Spleen (tissue), 11 donors: ENCODE measurements around the gene RASEF. TPM values are rescaled to one million over a fixed set of nuclear protein-coding genes. Genes with fewer than 3 reads are reported as not detected.

Source experiments
- DNase-seq: peaks from one replicate; pipeline ENCODE4 v3.0.0-alpha.2; 2020
- H3K27ac ChIP-seq, 8 donors: fragments of 200-600 bp; sonication (generic) in 7 of 8; 1 replicate in 4 of 8; 2 replicates in 4 of 8; pipeline versions ENCODE4 v1.5.0 to v1.8.0; 2016 to 2021; ENCODE audit warnings: inconsistent platforms in 4 of 8, mild to moderate bottlenecking in 4 of 8, moderate library complexity in 1 of 8
- H3K27me3 ChIP-seq, 7 donors: fragments of 200-600 bp; sonication (generic) in 6 of 7; replicated peaks in 1 of 7; 1 replicate in 4 of 7; 2 replicates in 3 of 7; pipeline versions ENCODE4 v1.5.0 to v1.8.0; 2016 to 2021; ENCODE audit warnings: inconsistent platforms in 3 of 7, mild to moderate bottlenecking in 1 of 7
- H3K36me3 ChIP-seq, 6 donors: fragments of 200-600 bp; sonication (generic) in 5 of 6; 1 replicate in 4 of 6; 2 replicates in 2 of 6; pipeline versions ENCODE4 v1.5.0 to v1.8.0; 2016 to 2021; ENCODE audit warnings: inconsistent platforms in 2 of 6
- H3K4me1 ChIP-seq, 6 donors: fragments of 200-600 bp; sonication (generic) in 5 of 6; 1 replicate in 3 of 6; 2 replicates in 3 of 6; pipeline versions ENCODE4 v1.5.0 to v1.8.0; 2016 to 2021; ENCODE audit warnings: inconsistent platforms in 3 of 6
- H3K4me3 ChIP-seq, 8 donors: fragments of 200-600 bp; sonication (generic) in 7 of 8; 1 replicate in 4 of 8; 2 replicates in 4 of 8; pipeline versions ENCODE4 v1.5.0 to v1.8.0; 2016 to 2021; ENCODE audit warnings: inconsistent platforms in 4 of 8, mild to moderate bottlenecking in 4 of 8, moderate library complexity in 2 of 8
- H3K9me3 ChIP-seq, 8 donors: fragments of 200-600 bp; sonication (generic) in 7 of 8; 1 replicate in 4 of 8; 2 replicates in 4 of 8; pipeline versions ENCODE4 v1.5.0 to v1.8.0; 2016 to 2021; ENCODE audit warnings: inconsistent platforms in 4 of 8
- POLR2A ChIP-seq, 3 donors: fragments of 450-650 bp; IDR thresholded peaks; one replicate each; pipeline ENCODE4 v1.5.1; 2017; ENCODE audit warnings: antibody characterized with exemption in 3 of 3, mild to moderate bottlenecking in 1 of 3
- POLR2AphosphoS5 ChIP-seq, 3 donors: sonication (generic); formaldehyde crosslinking; IDR thresholded peaks; one replicate each; pipeline ENCODE4 v1.5.1; 2017; ENCODE audit warnings: antibody characterized with exemption in 3 of 3
- WGBS, 5 donors: extraction: QIAGEN DNeasy Blood & Tissue Kit in 3 of 5; methylation state at CpG; one replicate each; pipeline versions ENCODE4 v1.1.5 to v1.1.7; 2013 to 2018; 5-methylcytosine and 5-hydroxymethylcytosine counted together
- intact Hi-C: fragments of 100-400 bp; cut with DNase I; formaldehyde crosslinking; loops from one replicate; pipeline ENCODE4 v1.15.0; 2023; ENCODE audit warnings: low total_unique reads
- polyA plus RNA-seq, 3 donors: library from polyadenylated mRNA; stranded (reverse); fragments of 200-250 nt; gene quantifications; one replicate each; pipeline ENCODE4 v1.2.1, GENCODE V29; 2013
- total RNA-seq, 7 donors: library from RNA; depleted of rRNA in 3 of 7; stranded (reverse); fragments of >200 nt in 3 of 7; fragmentation: NEBNext Ultra II Directional in 4 of 7; extraction: Animal tissue kit (Norgen Biotek cat#: 25700) in 4 of 7; gene quantifications; one replicate each; pipeline versions ENCODE4 v1.1.0 to v1.2.1, GENCODE V29; 2016 to 2021
- TF ChIP-seq, protein P1 (sequence below), 11 experiments: fragments of 200-600 bp in 7 of 11; fragments of 450-650 bp in 4 of 11; sonication (generic) in 4 of 11; IDR thresholded peaks in 8 of 11; conservative IDR thresholded peaks in 3 of 11; 1 replicate in 7 of 11; 2 replicates in 4 of 11; pipeline versions ENCODE4 v1.4.0 to v1.8.0; 2016 to 2021; ENCODE audit warnings: antibody characterized with exemption in 11 of 11, inconsistent platforms in 4 of 11, mild to moderate bottlenecking in 1 of 11
- donor health status: healthy with polysubstance abuse.
- donor health status: DM: no; HTN: no; CAD: no; lungs with moderate emphysema.
- donor health status: DM: no; HTN: no; CAD: no.
- donor health status: Bipolar disorder and iron deficiency.
- donor health status: healthy.
- donor health status: DM: no; HTN: no; CAD: no.
- donor health status: DM: yes; HTN: yes; CAD: no.

The RASEF gene
- total and polyA plus RNA-seq, 10 donors, result 0.04 to 0.72 (median 0.21) TPM

GRCh38 chr9:83027153-83027891 is 35.6 kb downstream of the RASEF start:
- Histone ChIP-seq H3K9me3 (no peaks in the 10 kb centered on the region), H3K27ac (no peak overlapping the region), H3K4me3 (no peak overlapping the region), H3K27me3 (no peaks in the 10 kb centered on the region), H3K4me1 (no peaks in the 10 kb centered on the region), H3K36me3 (no peaks in the 10 kb centered on the region)
- no peak for TF ChIP-seq POLR2AphosphoS5 (IDR thresholded peaks at IDR 0.05)
- TF ChIP-seq, protein P1, sequence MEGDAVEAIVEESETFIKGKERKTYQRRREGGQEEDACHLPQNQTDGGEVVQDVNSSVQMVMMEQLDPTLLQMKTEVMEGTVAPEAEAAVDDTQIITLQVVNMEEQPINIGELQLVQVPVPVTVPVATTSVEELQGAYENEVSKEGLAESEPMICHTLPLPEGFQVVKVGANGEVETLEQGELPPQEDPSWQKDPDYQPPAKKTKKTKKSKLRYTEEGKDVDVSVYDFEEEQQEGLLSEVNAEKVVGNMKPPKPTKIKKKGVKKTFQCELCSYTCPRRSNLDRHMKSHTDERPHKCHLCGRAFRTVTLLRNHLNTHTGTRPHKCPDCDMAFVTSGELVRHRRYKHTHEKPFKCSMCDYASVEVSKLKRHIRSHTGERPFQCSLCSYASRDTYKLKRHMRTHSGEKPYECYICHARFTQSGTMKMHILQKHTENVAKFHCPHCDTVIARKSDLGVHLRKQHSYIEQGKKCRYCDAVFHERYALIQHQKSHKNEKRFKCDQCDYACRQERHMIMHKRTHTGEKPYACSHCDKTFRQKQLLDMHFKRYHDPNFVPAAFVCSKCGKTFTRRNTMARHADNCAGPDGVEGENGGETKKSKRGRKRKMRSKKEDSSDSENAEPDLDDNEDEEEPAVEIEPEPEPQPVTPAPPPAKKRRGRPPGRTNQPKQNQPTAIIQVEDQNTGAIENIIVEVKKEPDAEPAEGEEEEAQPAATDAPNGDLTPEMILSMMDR (IDR thresholded peaks at IDR 0.05 in 8 of 11, conservative IDR thresholded peaks at IDR 0.05 in 3 of 11), result no peak
- no peak for TF ChIP-seq POLR2A (IDR thresholded peaks at IDR 0.05)
- intact Hi-C loops, result no loop called here
- DNase-seq, result no peak
- WGBS, 5 donors, result 78 to 88% (median 83%) methylated on average over 5 of the region's 5 CpGs

DNA sequence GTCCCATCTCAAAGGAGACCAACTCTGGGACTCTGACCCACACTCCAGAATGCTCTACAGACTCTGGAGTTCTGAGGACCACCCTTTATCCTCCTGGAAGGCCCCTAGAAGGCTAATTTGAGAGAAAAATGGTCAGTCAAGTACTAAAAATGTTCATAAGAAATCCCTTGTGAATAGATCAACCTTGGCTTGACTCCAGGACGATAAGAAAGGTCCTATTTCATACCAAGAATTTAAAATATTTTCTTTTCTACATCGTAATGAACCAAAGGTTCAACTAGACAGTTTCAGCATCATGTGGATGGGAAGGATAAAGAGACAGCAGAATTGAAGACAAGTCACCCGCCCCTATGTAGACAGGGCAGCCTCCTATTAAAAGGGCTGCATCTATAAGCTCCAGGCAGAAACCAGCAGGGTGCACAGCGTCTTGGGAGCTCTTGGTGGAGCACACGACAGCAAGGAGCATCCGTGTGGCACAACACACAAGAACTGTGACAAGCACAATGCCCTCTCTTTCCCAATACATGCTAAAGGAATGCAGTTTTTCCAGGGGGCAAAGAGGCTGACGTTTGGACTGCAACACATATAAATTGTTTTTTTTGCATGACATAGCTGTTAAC is 38.3 kb downstream of the RASEF start:
- H3K27ac ChIP-seq, result no peak overlapping the region
- peaks cover 0 to 1% (median 0%) of the 10 kb centered on the region in 8 donors for H3K9me3 ChIP-seq
- no peak overlapping the region for H3K4me3 ChIP-seq
- TF ChIP-seq POLR2A (IDR thresholded peaks at IDR 0.05), result no peak
- no peak for TF ChIP-seq POLR2AphosphoS5 (IDR thresholded peaks at IDR 0.05)
- TF ChIP-seq, protein P1 (IDR thresholded peaks at IDR 0.05 in 8 of 11, conservative IDR thresholded peaks at IDR 0.05 in 3 of 11), result no peak
- no peak for DNase-seq
- 62 to 76% (median 73%) methylated on average over 7 of the region's 7 CpGs for WGBS, 5 donors
- H3K27me3 ChIP-seq, result no peaks in the 10 kb centered on the region
- no peaks in the 10 kb centered on the region for H3K36me3 ChIP-seq
- intact Hi-C loops, result no loop called here
- no peaks in the 10 kb centered on the region for H3K4me1 ChIP-seq

GRCh38 chr9:83023151-83023550 is 39.8 kb downstream of the RASEF start:
- H3K27ac ChIP-seq, result no peak overlapping the region
- peaks cover 0 to 7% (median 0%) of the 10 kb centered on the region in 8 donors for H3K9me3 ChIP-seq
- H3K4me1 ChIP-seq, result no peaks in the 10 kb centered on the region
- DNase-seq, result no peak
- intact Hi-C loops, result no loop called here
- H3K27me3 ChIP-seq, result no peaks in the 10 kb centered on the region
- H3K36me3 ChIP-seq, result no peaks in the 10 kb centered on the region
- no peak overlapping the region for H3K4me3 ChIP-seq
- 63 to 93% (median 69%) methylated on average over 1 of the region's 1 CpG for WGBS, 5 donors
- TF ChIP-seq, protein P1 (IDR thresholded peaks at IDR 0.05 in 8 of 11, conservative IDR thresholded peaks at IDR 0.05 in 3 of 11), result no peak
- TF ChIP-seq POLR2AphosphoS5 (IDR thresholded peaks at IDR 0.05), result no peak
- TF ChIP-seq POLR2A (IDR thresholded peaks at IDR 0.05), result no peak

GRCh38 chr9:83020864-83021263 is 42.1 kb downstream of the RASEF start:
- TF ChIP-seq, protein P1 (IDR thresholded peaks at IDR 0.05 in 8 of 11, conservative IDR thresholded peaks at IDR 0.05 in 3 of 11), result no peak
- TF ChIP-seq POLR2AphosphoS5 (IDR thresholded peaks at IDR 0.05) (no peak), POLR2A (IDR thresholded peaks at IDR 0.05) (no peak)
- DNase-seq, result no peak

More at GRCh38 chr9:83020864-83021263, 42.1 kb downstream of the RASEF start:
- Histone ChIP-seq H3K36me3 (no peaks in the 10 kb centered on the region), H3K4me3 (no peak overlapping the region), H3K27me3 (peaks cover 0 to 7% (median 0%) of the 10 kb centered on the region in 7 donors), H3K27ac (no peak overlapping the region), H3K4me1 (no peaks in the 10 kb centered on the region), H3K9me3 (peaks cover 0 to 15% (median 0%) of the 10 kb centered on the region in 8 donors)
- intact Hi-C loops, result no loop called here
- WGBS, 5 donors, result 73 to 97% (median 83%) methylated on average over 2 of the region's 2 CpGs
